ENCODE results near the gene CDK2AP2. TPM values are rescaled to one million over a fixed set of nuclear protein-coding genes. Genes with fewer than 3 reads are reported as not detected.

CDK2AP2 gene
- total and polyA plus RNA-seq, 2 of the 8 experiments (the other 6 are each of a cell fraction or from before 2014, with no cell fraction given) = 49.6 to 65.1 TPM

- FAIRE-seq = no peak
- WGBS, 2 experiments (ENCODE audit: extremely low coverage in 1 of 2, insufficient coverage in 1 of 2, insufficient read length in 1 of 2, insufficient replicate concordance in 2 of 2, low coverage in 1 of 2, low lambda C conversion rate in 2 of 2, missing lambda C conversion rate in 1 of 2) = 92% methylated on average over 7 of the region's 10 CpGs; no CpG with 5 or more reads in 1 of the 2 experiments
- TF ChIP-seq CEBPB (IDR thresholded peaks at IDR 0.05; ENCODE audit: low read depth, low read length) (no peak), SIN3A (conservative IDR thresholded peaks at IDR 0.05 in 1 of 2, IDR thresholded peaks at IDR 0.05 in 1 of 2; ENCODE audit: low read depth in 1 of 2, low read length in 2 of 2) (no peak), RNF2 (IDR thresholded peaks at IDR 0.05; ENCODE audit: borderline replicate concordance, low read depth, low read length, missing control alignments, poor library complexity, severe bottlenecking) (no peak), RBBP5 (IDR thresholded peaks at IDR 0.05; ENCODE audit: borderline replicate concordance, low read depth, low read length) (no peak), POLR2AphosphoS5 (IDR thresholded peaks at IDR 0.05; ENCODE audit: low read depth, low read length) (no peak), CBX5 (IDR thresholded peaks at IDR 0.05; ENCODE audit: low read depth, low read length) (no peak), KDM4A (IDR thresholded peaks at IDR 0.05; ENCODE audit: low read depth, low read length, severe bottlenecking) (no peak), RAD21 (IDR thresholded peaks at IDR 0.05 in 1 of 2, conservative IDR thresholded peaks at IDR 0.05 in 1 of 2; ENCODE audit: low read depth in 2 of 2, low read length in 2 of 2) (no peak)
These were observed 44.8 kb downstream of the CDK2AP2 start for GRCh38 chr11:67463186-67463585.

More at GRCh38 chr11:67463186-67463585, 44.8 kb downstream of the CDK2AP2 start:
- no peak overlapping the region for H2BK5ac ChIP-seq (ENCODE audit: low read depth, low read length)
- H3K79me1 ChIP-seq (ENCODE audit: low read depth, low read length) = peaks cover 2% of the 10 kb centered on the region
- H2AK5ac ChIP-seq (ENCODE audit: low read depth, low read length) = no peak overlapping the region
- H3K4ac ChIP-seq (replicated peaks; ENCODE audit: insufficient read length, low read depth, low read length) = no peak overlapping the region
- H4K20me1 ChIP-seq (replicated peaks in 1 of 2; ENCODE audit: control insufficient read depth in 1 of 2, insufficient read depth in 2 of 2, low read length in 2 of 2) = peaks cover 0 to 3% of the 10 kb centered on the region in 2 experiments
- H3K56ac ChIP-seq (replicated peaks; ENCODE audit: insufficient read length, low read depth, low read length) = no peak overlapping the region
- POLR2A ChIA-PET (ENCODE audit: partially characterized antibody) = interaction anchor here (1.0 kb wide), 1 partner anchor 24 kb away, joined by 4 read pairs; no protein-coding TSS in a partner anchor
- no peak overlapping the region for H3K18ac ChIP-seq (ENCODE audit: extremely low read depth, low read length)
- H2BK15ac ChIP-seq (ENCODE audit: low read length) = no peak overlapping the region
- H3K9me3 ChIP-seq (ENCODE audit: insufficient read depth in 2 of 2, low read depth in 1 of 2, low read length in 1 of 2) = no peaks in the 10 kb centered on the region
- peaks cover 6% of the 10 kb centered on the region for H3K23me2 ChIP-seq (ENCODE audit: low read depth, low read length)
- H3K14ac ChIP-seq (ENCODE audit: insufficient read length) = no peak overlapping the region
- H3K4me3 ChIP-seq (ENCODE audit: extremely low read depth in 1 of 4, insufficient read depth in 2 of 4, low read depth in 3 of 4, low read length in 4 of 4) = no peak overlapping the region
- no peak overlapping the region for H3K9ac ChIP-seq (replicated peaks in 1 of 4; ENCODE audit: extremely low read depth in 1 of 4, low read depth in 3 of 4, low read length in 3 of 4)
- no peak overlapping the region for H4K8ac ChIP-seq (ENCODE audit: extremely low read depth, insufficient read depth, low read length)
- H3K4me1 ChIP-seq (replicated peaks in 1 of 4; ENCODE audit: control insufficient read depth in 3 of 4, insufficient read depth in 4 of 4, low read length in 3 of 4) = peaks cover 2 to 12% (median 6%) of the 10 kb centered on the region in 4 experiments; a peak in 6 of 7 replicates
- CTCF ChIA-PET (ENCODE audit: partially characterized antibody) = interaction anchor here (0.7 to 1.0 kb wide), 3 partner anchors 20 to 152 kb away, joined by 3 to 4 read pairs (median 3); partner anchors contain the start of gene CORO1B
- no peak overlapping the region for H2BK20ac ChIP-seq (ENCODE audit: low read length)
- no peak for DNase-seq (ENCODE audit: low read depth in 1 of 2, low spot score in 2 of 2)
- no peak overlapping the region for H3K27ac ChIP-seq (ENCODE audit: low read depth, low read length)
- no peak overlapping the region for H2BK120ac ChIP-seq (replicated peaks; ENCODE audit: low read depth, low read length)
- no peaks in the 10 kb centered on the region for H3K36me3 ChIP-seq (ENCODE audit: control insufficient read depth in 2 of 4, insufficient read depth in 4 of 4, low read length in 3 of 4)
- no peak overlapping the region for H2AFZ ChIP-seq (ENCODE audit: low read length)
- H3K27me3 ChIP-seq (replicated peaks in 1 of 4; ENCODE audit: control insufficient read depth in 3 of 4, extremely low read depth in 1 of 4, insufficient read depth in 3 of 4, low read length in 3 of 4) = no peaks in the 10 kb centered on the region
- peaks cover 0 to 3% of the 10 kb centered on the region in 2 experiments; a peak in 2 of 4 replicates for H3K79me2 ChIP-seq (ENCODE audit: control insufficient read depth in 1 of 2, insufficient read depth in 2 of 2, low read length in 2 of 2)
- no peak overlapping the region for H3K23ac ChIP-seq (ENCODE audit: insufficient read length)
- no peak overlapping the region for H3K4me2 ChIP-seq (ENCODE audit: insufficient read depth in 1 of 2, low read depth in 2 of 2, low read length in 2 of 2)
- H4K5ac ChIP-seq (ENCODE audit: insufficient read length, low read depth, low read length) = no peak overlapping the region
- no peak overlapping the region for H4K91ac ChIP-seq (replicated peaks; ENCODE audit: insufficient read length, low read length)
- no peak overlapping the region for H2BK12ac ChIP-seq (ENCODE audit: low read depth, low read length)
